GM12892 (cell line): ENCODE measurements around the gene ZNF367.

Experiments used
- DNase-seq: peaks from one replicate; pipeline ENCODE4 v3.0.0; 2011; ENCODE audit not compliant: insufficient read length
- FAIRE-seq: peaks from 2 replicates; lab custom pipeline; 2011; peaks lifted over from hg19 to GRCh38; lab: Jason Lieb, UNC
- POLR2A ChIP-seq: IDR thresholded peaks from 2 replicates; pipeline ENCODE4 v1.6.1; 2011; ENCODE audit warnings: low read depth, low read length, control low read depth
- POLR2AphosphoS5 ChIP-seq: IDR thresholded peaks from 2 replicates; pipeline ENCODE4 v1.6.1; 2011; ENCODE audit warnings: low read depth, low read length, control low read depth
- TAF1 ChIP-seq: IDR thresholded peaks from 2 replicates; pipeline ENCODE4 v1.6.1; 2011; ENCODE audit warnings: low read depth, mild to moderate bottlenecking, control low read depth, low read length, borderline replicate concordance

The ZNF367 gene

DNA sequence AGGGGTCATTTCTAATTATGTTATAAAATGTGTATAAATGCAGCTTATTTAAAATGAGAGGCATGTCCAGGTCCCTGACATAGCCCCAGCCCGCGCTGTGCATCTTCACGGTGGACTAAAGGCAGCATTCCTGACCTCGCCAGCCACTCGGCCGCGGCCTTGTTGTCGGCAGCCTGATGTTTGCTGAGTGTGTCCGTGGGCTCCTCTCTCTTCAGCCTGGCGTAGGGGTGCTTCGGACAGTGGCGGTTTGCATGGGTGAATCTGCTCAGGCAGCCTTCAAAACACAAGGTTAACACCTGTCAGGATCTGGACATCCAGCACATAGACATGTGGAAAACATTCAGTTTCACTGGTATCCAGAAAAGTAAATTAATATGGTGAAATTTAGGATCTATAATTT is 25.9 kb downstream of the ZNF367 start:
- FAIRE-seq (no peak), DNase-seq (no peak)
- TF ChIP-seq TAF1, result no peak
- TF ChIP-seq POLR2AphosphoS5, result no peak
- no peak for TF ChIP-seq POLR2A

DNA sequence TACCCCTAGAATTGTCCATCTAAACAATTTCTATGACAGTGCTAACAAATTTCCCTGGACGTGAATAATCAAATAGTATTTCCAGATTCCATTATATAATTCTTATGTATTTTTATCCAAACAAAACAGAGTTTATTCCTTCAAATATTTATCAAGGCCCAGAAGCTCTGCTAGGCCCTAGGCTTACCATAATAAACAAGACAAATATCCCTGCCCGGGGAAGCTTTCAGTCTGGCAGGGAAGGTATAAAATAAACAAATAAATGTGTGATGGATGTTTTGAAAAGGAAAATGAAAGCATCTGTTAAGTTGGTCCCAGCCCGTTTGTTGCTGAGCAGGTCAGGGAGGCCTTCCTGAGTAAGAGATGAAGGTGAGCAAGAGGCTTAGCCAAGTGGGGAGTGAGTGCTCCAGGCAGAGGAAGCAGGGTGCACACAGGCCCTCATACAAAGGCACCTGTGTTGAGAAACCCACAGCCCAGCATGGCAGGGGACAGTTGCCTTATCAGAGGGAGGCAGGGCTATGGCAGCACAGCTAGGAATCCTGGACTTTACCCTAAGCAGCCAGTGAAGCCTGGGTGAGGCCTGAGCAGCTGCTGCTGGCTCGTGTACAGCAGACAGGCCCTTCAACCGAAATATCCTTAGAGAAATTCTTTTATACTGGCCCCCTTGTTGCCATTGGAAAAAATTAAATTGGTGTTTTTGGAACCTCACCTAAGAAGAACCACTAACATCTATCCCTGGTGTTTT is 27.0 kb downstream of the ZNF367 start:
- no peak for FAIRE-seq
- TF ChIP-seq TAF1, result no peak
- TF ChIP-seq POLR2AphosphoS5, result no peak
- TF ChIP-seq POLR2A, result no peak
- no peak for DNase-seq

DNA sequence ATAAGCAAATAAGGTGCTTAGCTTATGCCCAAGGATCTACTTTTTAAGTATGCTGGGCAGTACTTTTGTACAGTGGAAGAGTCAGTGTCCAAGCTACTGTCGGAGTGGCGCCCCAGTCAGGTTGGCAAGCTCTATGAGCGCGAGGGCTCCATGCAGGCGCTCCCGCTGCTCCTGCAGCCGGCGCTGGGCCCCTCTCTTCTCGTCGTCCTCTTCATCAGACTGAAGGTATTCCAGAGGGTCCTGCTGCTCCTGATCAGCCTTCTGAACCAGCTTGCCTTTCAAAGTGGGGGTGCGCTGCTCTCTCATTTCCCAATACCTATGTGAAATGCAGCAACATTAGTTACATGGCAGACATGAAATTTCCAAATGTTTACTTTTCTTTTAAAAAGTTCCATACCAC is 30.0 kb downstream of the ZNF367 start:
- DNase-seq (no peak), FAIRE-seq (no peak)
- TF ChIP-seq TAF1, result no peak
- no peak for TF ChIP-seq POLR2AphosphoS5
- TF ChIP-seq POLR2A, result no peak

DNA sequence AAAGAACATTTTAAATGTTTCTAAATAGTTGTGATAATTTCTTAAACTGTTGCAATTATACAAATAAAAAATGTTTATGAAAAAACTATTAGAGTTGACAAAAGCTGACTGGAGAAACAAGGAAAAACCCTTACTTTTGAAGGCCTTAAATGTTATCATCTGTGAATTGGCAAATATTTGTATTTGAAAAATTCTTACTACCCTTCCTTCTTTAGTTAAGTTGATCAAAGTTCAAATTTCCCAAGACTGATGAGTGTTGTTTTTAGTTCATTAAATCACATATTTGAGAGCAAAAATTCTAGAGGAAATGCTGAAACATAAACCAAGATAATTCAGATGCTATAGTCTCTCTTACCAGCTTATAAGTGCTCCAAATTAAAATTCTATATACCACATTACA is 32.0 kb downstream of the ZNF367 start:
- TF ChIP-seq POLR2AphosphoS5 (no peak), TAF1 (no peak), POLR2A (no peak)
- no peak for DNase-seq
- no peak for FAIRE-seq

DNA sequence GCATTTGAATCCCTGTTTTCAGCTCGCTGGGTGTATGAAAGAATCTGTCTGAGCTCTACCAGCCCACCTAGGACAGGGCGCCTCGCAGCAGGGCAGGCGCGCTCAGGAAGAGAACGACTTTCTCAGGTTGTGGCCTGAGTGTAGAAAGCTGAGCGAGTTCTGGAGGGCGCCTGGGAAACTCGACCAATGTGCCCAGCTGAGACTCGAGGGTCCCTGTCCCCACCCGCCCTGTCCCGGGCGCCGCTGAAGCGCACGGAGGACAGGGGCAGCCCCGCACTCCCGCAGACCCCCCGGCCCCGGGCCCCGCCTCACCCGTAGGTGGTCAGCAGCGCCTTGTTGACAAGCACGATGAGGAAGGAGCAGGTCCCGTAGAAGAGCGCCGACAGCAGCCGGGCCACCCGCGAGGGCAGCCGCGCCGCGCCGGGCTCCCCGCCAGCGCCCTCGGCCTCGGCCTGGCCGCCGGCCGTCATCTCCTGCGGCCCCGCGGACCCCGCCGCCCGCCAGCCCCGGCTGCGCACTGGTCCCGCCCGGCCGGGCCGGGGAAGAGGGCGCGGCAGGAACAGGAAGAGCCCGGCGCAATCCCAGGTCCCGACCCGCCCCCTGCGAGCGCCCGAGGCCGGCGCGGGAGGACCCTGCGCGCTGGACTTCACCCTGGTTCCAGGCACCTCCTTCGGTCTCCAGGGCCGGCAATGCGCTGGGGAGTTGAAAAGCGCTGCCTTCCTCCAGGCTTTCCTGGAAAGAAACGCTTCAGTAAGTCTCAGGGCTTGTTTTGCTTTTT is 34.8 kb downstream of the ZNF367 start, which contains the start of gene SLC35D2:
TSS of gene SLC35D2 (minus strand) at position 547 of the 778 bp plus-strand sequence. CDS start at position 470, 77 bp downstream.
- no peak for DNase-seq

GRCh38 chr9:96382839-96383164 is 35.4 kb downstream of the ZNF367 start:
- TF ChIP-seq POLR2AphosphoS5 (no peak), POLR2A (no peak), TAF1 (no peak)
- DNase-seq (no peak), FAIRE-seq (no peak)

More for the DNA sequence above, 34.8 kb downstream of the ZNF367 start, which contains the start of gene SLC35D2:
- no peak for FAIRE-seq
- no peak for TF ChIP-seq POLR2A
- TF ChIP-seq POLR2AphosphoS5, result no peak
- no peak for TF ChIP-seq TAF1

- FAIRE-seq, result no peak
- no peak for DNase-seq
- TF ChIP-seq TAF1 (no peak), POLR2A (no peak), POLR2AphosphoS5 (no peak)
Observed at GRCh38 chr9:96382175-96382574, 36.0 kb downstream of the ZNF367 start.

GRCh38 chr9:96381696-96382095 is 36.5 kb downstream of the ZNF367 start:
- TF ChIP-seq POLR2A, result no peak
- no peak for TF ChIP-seq TAF1
- TF ChIP-seq POLR2AphosphoS5, result no peak
- FAIRE-seq, result no peak
- no peak for DNase-seq

DNA sequence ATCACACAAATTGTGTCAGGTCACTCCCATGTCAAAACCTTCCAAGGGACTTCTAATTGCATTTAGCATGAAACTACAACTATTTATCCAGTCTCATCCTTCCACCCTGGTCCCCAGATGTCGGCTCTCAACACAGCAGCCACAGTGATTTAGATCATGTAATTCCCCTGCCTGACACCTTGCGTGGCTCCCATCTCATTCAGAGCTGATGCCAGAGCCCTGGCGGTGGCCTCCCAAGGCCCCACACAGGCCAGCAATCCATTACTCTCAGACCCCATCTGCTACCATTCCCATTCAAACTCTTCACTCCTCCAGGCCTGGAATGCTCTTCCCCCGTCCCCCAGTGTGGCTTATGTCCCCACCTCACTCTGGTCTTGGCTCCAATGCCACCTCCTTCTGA is 37.0 kb downstream of the ZNF367 start:
- TF ChIP-seq POLR2A (no peak), POLR2AphosphoS5 (no peak), TAF1 (no peak)
- DNase-seq (no peak), FAIRE-seq (no peak)

DNA sequence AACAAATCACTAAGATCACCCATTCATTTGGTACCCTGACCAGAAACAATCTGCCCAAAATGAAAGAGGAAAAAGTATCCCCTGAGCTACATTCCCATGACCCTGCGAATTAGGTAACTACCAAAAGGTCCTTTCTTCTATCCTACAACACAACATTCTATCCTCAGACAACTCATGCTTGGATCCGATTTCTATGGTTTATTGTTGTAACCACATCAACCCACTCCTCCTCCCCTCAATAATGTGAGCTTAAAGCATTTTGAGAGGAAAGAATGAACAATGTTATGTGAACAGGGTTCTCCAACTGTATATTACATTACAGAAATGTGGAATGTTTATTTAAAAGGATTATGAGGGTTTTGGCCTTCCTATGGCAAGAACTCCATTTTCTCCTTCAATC is 38.7 kb downstream of the ZNF367 start:
- DNase-seq (no peak), FAIRE-seq (no peak)
- TF ChIP-seq TAF1, result no peak
- no peak for TF ChIP-seq POLR2A

DNA sequence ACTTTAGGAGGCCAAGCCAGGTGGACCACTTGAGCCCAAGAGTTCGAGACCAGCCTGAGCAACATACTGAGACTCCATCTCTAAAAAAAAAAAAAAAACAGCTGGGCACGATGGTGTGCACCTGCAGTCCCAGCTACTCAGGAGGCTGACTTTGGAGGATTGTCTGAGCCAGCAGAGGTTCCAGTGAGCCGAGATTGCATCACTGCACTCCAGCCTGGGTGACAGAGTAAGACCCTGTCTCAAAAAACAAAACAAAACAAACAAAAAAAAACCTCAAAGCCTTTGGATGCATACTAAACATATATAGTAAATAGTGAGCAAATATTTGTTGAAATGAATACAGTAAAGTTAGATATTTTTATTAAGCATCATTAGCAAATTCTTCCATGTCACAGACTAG is 40.0 kb downstream of the ZNF367 start:
- no peak for FAIRE-seq
- DNase-seq, result no peak
- no peak for TF ChIP-seq POLR2AphosphoS5
